Raji (cell line): ENCODE measurements around the gene MBD3.

Experiments
- POLR2A ChIP-seq: IDR thresholded peaks from 2 replicates; pipeline ENCODE4 v1.6.1; 2011; ENCODE audit warnings: low read depth, low read length, control low read depth; ENCODE audit not compliant: insufficient read depth

The MBD3 gene

DNA sequence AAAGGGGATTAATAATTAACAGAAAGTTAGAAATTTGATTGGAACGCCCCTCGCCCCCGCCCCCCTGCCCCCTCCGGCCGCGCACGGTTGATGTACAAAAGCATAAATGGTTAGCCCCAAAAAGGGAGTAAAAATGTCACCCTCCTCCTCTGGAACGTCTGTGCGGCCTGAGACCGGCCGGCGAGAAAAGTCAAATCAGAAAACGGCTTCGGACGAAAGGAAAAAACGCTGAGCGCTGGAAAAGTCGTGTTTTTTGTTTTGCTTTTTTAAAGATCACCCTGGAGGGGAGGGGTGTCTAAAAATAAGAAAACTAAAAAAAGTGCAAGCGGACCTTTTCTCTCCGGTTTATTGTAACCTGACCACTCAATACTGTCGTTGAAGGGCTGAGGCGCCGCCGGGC, 37.7 kb downstream of the MBD3 start:
- no peak for TF ChIP-seq POLR2A

DNA sequence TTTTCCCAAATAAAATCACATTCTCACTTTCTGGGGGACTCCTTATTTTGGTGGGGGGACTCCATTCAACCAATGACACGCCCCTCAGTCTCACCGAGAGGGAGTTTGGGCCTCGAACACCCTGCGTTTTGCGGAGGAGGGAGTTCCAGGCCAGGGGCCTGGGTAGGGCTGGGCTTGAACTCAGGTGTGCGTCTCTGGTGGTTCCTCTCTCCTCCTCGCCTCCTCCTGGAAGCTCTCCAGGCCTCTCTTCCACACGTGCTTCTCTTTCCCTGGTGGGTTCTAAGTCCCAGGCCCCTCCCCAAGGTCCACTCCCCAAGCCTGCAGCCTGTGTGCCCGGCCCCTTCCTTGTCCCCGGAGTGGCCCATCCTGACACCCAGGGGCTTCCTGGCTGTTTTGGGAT, 39.2 kb downstream of the MBD3 start:
- no peak for TF ChIP-seq POLR2A

DNA sequence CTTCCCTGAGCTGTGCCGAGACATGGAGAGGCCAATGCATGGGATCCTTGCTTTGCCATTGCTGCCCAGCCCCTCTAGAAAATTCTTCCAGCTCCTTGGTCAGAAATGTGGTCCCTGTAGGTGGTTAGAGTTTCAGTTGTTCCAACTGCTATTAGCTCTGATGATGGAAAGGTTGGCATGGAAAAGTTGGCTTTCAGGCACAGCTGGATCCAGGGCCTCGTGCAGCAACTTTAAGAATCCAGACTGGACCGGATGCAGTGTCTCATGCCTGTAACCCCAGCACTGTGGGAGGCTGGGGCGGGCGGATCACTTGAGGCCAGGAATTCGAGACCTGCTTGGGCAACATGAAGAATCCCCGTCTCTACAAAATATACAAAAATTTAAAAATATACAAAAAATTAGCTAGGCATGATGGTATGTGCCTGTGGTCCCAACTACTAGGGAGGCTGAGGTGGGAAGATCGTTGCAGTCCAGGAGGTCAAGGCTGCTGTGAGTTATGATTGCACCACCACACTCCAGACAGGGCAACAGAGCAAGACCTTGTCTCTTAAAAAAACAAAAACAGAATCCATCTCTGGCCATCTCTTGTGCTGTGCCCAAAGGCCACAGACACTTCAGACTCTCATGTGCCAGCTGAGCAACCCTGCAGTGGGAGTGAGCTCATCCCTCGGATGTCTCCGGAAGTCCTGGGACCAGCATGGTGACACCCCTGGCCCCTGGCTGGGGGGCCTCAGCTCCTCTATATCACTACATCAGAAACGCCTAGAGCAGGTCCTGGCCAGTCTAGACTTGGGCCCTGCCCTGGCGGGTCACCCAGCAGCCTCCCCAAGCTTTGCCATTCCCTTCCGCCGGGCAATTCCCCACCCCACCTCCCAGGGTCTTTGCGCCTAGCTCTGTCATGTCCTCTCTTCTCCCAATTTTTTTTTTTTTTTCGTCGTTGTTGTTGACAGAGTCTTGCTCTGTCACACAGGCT, 41.3 kb downstream of the MBD3 start:
- no peak for TF ChIP-seq POLR2A

DNA sequence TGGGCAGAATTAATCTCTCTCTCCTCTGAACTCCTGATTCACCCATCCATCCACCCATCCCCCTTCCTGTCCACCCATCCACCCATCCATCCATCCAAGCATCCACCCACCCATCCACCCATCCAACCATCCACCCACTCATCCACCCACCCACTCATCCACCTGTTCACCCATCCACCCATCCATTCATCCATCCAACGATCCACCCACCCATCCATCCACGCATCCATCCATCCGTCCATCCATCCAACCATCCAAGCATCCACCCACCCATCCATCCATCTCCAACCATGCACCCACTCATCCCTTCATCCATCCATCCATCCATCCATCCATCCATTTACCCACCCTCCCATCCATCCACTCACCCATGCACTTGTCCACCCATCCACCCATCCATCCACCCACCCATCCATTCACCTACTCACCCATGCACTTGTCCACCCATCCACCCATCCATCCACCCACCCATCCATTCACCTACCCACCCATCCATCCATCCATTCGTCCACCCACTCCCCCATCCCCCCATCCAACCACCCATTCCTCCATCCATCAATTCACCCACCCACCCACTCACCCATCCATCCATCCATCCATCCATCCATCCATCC, 43.2 kb downstream of the MBD3 start:
- TF ChIP-seq POLR2A, result no peak

DNA sequence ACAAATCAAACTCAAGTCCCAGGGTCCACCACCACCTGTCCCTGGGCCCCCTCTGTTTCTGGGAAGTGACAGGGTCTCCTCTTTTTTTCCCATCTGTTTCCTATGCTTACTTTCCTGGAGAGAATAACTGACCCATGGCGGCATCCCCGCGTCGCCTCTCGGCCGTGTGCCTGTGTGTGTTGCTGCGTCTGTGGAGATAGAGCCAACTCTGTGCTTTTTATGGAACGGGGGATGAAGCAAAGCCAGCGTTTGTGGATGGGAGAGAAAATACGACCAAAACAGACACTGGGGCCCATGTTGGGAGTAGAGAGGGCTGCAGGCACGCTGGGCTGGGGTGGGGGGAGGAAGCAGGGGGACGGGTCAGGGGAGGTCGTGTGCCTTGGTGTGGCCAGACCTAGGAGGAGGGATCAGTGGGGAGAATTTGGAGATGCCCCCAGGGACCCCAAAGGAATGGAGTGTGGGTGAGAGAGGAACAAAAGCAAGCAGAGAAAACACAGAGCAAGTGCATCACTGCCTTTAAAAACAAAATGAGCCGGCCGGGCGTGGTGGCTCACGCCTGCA, 52.2 kb downstream of the MBD3 start:
- no peak for TF ChIP-seq POLR2A

DNA sequence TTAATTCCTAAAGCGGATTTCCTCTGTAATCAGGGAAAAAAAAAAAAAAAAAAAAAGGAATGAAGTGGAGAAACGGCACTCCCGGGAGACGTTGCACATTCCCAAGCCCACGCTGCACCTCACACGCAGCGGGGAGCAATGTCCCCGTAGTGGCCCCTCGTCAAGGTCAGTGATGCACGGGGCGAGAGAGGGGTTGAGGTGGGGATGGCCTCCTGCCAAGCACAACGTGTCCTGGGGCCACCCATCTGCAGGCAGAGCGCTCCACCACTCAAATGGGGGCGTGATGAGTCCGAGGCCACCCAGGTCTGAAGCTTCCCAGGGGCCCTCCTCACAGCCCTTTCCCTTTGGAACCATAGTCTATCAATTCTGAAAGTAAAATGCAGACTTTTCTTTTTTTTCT, 53.7 kb downstream of the MBD3 start:
- no peak for TF ChIP-seq POLR2A

DNA sequence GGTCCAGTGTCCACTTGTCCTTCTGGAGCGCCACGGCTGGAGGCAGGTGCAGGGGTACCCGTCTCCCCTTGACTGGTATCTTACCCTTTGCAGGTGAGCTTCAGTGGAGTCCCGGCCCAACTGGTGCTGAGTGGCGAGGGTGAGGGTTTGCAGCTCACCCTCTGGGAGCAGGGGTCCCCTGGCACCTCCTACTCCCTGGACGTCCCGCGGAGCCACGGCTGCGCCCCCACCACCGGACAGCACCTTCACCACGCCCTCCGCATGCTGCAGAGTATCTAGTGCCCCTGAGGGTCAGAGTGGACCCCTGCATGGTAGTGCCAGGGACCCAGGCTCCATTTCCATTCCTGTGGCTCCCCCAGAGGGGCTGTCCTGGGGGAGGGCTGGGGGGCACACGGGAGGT, 57.7 kb downstream of the MBD3 start:
- no peak for TF ChIP-seq POLR2A

DNA sequence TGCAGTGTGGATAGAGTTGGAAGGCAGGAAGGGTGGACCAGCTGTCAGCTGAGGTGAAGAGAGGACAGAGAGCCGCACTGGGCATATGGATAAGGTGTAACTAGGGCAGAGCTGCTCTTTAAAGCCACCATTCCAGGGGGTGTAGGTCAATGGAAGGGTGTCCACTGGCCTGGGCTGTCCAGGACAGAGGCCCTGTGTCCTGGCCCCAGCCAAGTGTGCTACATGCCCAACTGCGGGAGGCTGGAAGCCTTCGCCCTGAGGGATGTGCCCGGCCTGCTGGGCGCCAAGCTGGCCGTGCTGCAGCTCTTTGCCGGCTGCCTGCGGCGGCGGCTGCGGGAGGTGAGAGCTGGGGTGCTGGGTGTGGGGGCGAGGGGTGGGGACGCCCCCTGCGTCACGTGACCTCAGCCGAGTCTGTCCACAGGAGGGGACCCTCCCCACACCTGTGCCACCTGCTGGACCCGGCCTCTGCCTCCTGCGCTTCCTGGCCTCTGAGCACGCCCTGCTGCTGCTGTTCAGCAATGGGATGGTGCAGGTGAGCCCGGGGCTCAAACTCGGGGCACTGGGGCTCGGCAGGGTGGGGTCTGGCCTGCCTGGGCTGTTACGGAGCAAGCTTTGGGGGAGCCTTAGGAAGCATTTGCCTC, 59.0 kb downstream of the MBD3 start:
- no peak for TF ChIP-seq POLR2A

DNA sequence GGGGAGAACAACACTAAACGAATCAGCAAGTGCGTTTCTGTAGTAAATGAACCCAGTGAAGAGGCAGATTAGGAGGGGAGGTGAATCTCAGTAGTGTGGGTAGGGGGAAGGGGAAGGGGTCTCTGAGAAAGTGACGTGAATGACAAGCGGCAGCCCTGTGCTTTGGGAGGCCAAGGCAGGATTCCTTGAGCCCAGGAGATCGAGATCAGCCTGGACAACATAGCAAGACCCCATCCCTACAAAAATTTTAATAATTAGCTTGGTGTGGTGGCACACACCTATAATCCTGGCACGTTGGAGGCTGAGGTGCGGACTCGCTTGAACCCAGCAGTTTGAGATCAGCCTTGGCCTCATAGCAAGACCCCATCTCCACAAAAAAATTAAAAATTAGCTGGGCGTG, 60.7 kb downstream of the MBD3 start:
- TF ChIP-seq POLR2A, result no peak

DNA sequence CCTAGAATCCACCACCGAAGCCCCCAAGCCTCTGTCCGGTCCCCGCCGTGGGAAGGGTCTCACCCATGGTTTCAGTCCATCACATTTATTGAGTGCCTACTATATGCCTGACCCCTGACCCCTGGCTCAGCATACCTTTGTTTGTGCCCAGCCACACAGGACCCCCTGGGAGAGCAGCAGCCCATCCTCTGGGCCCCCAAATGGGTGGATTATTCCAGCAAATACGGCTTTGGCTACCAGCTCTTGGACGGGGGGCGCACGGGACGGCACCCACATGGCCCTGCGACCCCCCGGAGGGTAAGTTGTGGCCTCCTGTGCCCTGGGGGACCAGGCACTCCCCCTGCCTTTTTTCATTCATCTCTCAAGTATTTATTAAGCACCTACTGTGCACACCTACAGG, 61.1 kb downstream of the MBD3 start:
- TF ChIP-seq POLR2A, result no peak

DNA sequence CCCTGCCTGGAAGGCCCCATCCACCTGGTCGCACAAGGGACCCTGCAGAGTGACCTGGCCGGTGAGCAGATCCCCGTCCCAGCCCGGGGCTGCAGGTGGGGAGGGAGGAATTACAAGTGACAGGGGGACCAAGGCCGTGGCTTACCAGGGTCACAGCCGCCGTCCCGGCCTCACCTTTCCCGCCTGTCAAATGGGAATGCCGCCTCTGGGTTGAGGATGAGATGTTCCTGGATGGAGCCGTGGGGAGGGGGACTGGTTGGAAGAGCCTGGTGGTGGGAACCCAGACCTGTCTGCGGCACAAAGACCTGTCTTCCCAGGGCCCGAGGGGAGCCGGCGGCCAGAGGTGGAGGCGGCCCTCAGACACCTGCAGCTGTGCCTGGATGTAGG, 63.2 kb downstream of the MBD3 start:
- no peak for TF ChIP-seq POLR2A

DNA sequence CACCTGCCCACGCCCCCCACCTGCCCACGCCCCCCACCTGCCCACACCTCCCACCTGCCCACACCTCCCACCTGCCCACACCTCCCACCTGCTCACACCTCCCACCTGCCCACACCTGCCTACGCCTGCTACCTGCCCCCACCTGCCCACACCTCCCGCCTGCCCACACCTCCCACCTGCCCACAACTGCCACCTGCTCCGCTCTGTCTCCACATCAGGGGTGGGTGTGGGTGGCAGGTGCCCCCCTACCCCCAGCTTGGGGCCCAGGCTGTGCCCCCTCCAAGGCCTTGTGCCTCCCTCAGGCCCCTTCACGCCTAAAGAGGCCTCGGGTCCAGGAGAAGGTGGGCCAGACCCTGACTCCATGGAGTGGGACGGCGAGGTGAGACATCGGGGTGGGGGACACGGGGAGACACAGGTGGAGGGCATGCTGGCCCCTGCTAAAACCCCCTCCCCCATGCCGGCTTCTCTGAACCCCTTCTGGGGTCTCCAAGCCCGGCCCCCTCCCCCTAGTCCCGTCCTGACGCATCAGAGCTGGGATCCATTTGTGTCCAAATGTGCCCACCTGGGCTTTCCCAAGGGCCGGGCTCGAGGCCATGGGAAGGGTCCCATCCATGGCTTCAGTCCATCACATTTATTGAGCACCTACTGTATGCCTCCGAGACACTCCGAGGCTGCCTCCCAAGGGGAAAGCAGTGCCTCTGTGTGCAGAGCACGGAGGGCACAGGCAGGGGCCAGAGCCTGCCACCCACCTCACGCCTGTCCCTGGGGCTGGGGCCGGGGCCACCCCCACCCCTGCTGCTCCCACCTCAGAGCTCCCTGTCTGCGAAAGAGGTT, 63.9 kb downstream of the MBD3 start:
- TF ChIP-seq POLR2A, result no peak

DNA sequence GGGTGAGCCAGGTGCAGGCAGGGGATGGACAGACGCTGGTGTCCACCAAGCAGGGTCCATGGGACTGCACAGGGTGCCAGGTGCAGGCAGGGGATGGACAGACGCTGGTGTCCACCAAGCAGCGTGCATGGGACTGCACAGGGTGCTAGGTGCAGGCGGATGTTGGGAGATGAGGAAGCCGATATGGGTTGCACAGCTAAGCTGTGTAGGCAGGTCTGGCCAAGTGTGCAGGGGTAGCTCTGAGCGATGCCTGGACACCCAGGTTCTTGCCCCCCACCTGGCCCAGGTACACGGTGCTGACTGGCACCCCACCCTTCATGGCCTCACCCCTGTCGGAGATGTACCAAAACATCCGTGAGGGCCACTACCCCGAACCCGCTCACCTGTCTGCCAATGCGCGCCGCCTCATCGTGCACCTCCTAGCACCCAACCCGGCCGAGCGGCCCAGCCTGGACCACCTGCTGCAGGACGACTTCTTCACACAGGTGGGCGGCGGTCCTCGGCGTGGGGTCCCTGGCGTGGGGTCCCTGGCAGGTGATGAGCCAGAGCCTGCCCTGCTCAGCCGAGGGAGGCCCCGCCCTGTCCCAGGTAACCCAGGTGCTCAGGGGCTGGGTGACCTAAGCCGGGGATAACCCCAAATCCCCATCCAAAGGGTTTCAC, 64.9 kb downstream of the MBD3 start:
- no peak for TF ChIP-seq POLR2A

DNA sequence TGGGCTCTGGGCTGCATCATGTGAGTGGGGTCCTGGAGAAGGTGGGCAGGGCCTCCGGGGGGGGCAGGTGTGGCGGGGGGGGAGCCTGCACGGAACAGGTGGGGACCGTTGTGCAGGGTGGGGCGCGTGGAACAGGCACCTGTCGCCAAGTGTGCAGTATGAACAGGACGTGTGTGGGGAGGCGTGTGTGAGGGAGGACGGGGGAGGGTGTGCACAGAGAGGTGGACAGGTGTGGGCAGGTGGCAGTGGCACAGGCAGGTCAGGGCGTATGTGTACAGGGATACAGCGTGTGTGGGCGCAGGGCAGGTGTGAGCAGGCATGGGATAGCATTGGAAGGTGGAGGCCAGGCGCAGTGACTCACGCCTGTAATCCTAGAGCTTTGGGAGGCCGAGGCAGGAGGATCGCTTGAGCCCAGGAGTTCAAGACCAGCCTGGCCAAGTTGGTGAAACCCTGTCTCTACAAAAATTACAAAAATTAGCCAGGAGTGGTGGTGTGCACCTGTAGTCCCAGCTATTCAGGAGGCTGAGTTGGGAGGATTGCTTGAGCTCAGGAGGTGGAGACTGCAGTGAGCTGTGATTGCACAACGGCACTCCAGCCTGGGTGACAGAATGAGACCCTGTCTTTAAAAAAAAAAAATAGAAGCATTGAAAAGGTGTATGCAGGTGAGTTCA, 65.6 kb downstream of the MBD3 start:
- TF ChIP-seq POLR2A, result no peak
